Calu3 (cell line): ENCODE data around the gene LATS2. TPM values are rescaled to one million over a fixed set of nuclear protein-coding genes. Genes with fewer than 3 reads are reported as not detected.

ENCODE experiments used
- Bru-seq: library from RNA; stranded (reverse); fragments of 400-500 nt; gene quantifications from one replicate; lab custom pipeline; 2021; lab: Mats Ljungman, UMichigan
- BruChase-seq, 2 experiments: library from RNA; stranded (reverse); fragments of 400-500 nt; gene quantifications; one replicate each; lab custom pipeline; 2021; lab: Mats Ljungman, UMichigan
- BruUV-seq: library from RNA; stranded (reverse); fragments of 400-500 nt; replicated peaks from 2 replicates; lab custom pipeline; 2021; lab: Mats Ljungman, UMichigan
- CTCF ChIA-PET: fragments of 300-600 bp; sonication (Branson Sonifier 250); formaldehyde crosslinking; loops from one replicate; lab custom pipeline; 2022; ENCODE audit warnings: antibody characterized with exemption; lab: Charles Lee
- DNase-seq: peaks from one replicate; pipeline ENCODE4 v3.0.0; 2022
- H3K27ac Mint-ChIP-seq: one replicate; pipeline ENCODE4 v1.8.0; 2022; ENCODE audit warnings: mixed read lengths; ENCODE audit not compliant: unreplicated experiment
- H3K27me3 Mint-ChIP-seq: one replicate; pipeline ENCODE4 v1.8.0; 2022; ENCODE audit warnings: mixed read lengths; ENCODE audit not compliant: unreplicated experiment
- H3K36me3 Mint-ChIP-seq: one replicate; pipeline ENCODE4 v1.8.0; 2022; ENCODE audit warnings: mild to moderate bottlenecking, moderate library complexity, mixed read lengths; ENCODE audit not compliant: insufficient read depth, unreplicated experiment
- H3K4me1 Mint-ChIP-seq: one replicate; pipeline ENCODE4 v1.8.0; 2022; ENCODE audit warnings: mild to moderate bottlenecking, low read depth, mixed read lengths; ENCODE audit not compliant: unreplicated experiment
- H3K4me3 Mint-ChIP-seq: one replicate; pipeline ENCODE4 v1.8.0; 2022; ENCODE audit warnings: mild to moderate bottlenecking, low read depth, moderate library complexity, mixed read lengths; ENCODE audit not compliant: unreplicated experiment
- H3K9me3 Mint-ChIP-seq: one replicate; pipeline ENCODE4 v1.8.0; 2022; ENCODE audit warnings: low read depth, mixed read lengths; ENCODE audit not compliant: unreplicated experiment
- intact Hi-C: fragments of 100-400 bp; cut with micrococcal nuclease; formaldehyde crosslinking; loops from one replicate; pipeline ENCODE4 v1.10.0; 2022; ENCODE audit not compliant: unreplicated experiment
- long read RNA-seq: library from polyadenylated mRNA; stranded (forward); transcript quantifications from one replicate; pipeline ENCODE4 v2.0.0, GENCODE V29; 2022
- total RNA-seq: library from RNA; stranded (reverse); gene quantifications from 2 replicates; pipeline ENCODE4 v1.2.3, GENCODE V29; 2022
- TF ChIP-seq, protein P1 (sequence below): fragments of 200-600 bp; IDR thresholded peaks from one replicate; pipeline ENCODE4 v1.8.0; 2022; ENCODE audit warnings: antibody characterized with exemption; ENCODE audit not compliant: unreplicated experiment

The LATS2 gene
- 19.0 and 19.3 TPM in 2 replicates for total RNA-seq
- Bru-seq, nascent RNA, result percentile 91 among the genes with signal in this experiment
- BruChase-seq, experiment 1, labeled RNA remaining after a 6-hour chase, result percentile 75 among the genes with signal in this experiment
- percentile 81 among the genes with signal in this experiment for BruChase-seq, experiment 2, labeled RNA remaining after a 2-hour chase
- long read RNA-seq, partial matches to known transcripts, result 7 of 25 reads
- long read RNA-seq, other reads (novel, unspliced or antisense), result 18 of 25 reads

DNA sequence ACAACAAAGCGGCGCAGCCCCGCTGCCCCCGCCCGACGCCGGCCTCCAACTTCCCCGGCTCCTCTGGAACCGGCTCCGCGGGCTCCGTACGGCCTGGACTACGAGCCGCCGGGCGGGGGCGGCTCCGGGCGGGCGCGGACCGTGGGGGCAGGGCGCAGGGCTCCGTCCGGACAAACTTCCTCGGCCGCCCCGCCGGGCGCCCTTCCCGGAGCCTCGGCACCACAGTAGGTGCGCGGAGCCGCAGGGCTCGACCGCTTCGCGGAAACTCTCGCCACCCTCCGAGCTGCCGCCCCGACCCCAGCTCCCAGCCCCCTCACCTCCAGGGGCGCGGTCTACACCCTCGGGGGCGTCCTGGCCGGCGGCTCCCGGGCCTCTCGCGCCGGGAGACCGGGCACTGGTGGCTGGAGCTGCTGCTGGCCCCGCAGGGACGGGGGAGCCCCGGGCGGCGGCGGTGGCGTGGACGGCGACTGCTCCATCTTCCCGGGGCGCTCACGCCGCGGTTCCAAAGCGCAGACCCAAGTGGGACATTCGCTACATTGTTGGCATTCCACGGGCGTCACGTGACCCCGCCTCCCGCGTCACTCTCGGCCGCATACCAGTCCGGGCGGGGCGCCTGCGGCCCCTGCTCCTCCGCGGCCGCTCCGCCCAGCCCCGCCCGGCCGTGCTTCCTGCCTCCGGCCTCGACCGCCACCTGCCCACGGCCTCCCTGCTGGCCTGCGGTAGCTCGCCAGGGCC, at the start of gene LATS2:
TSS of gene LATS2 (minus strand) at position 558 of the 735 bp plus-strand sequence. CDS start 15,560 bp downstream, outside the sequence.
- peaks cover 17% of the 10 kb centered on the region for H3K4me1 Mint-ChIP-seq
- DNase-seq, result peak; percentile 95
- H3K27me3 Mint-ChIP-seq, result no peaks in the 10 kb centered on the region
- no TSS peak for BruUV-seq
- CTCF ChIA-PET, result interaction anchor here (1.0 kb wide), 1 partner anchor 118 kb away, joined by 3 read pairs; no protein-coding TSS in a partner anchor
- H3K27ac Mint-ChIP-seq, result peak within 1 kb of the TSS; percentile 92
- H3K4me3 Mint-ChIP-seq, result peak within 1 kb of the TSS; percentile 66
- H3K36me3 Mint-ChIP-seq, result peaks cover 30% of the 10 kb centered on the region
- H3K9me3 Mint-ChIP-seq, result no peaks in the 10 kb centered on the region
- TF ChIP-seq, protein P1, sequence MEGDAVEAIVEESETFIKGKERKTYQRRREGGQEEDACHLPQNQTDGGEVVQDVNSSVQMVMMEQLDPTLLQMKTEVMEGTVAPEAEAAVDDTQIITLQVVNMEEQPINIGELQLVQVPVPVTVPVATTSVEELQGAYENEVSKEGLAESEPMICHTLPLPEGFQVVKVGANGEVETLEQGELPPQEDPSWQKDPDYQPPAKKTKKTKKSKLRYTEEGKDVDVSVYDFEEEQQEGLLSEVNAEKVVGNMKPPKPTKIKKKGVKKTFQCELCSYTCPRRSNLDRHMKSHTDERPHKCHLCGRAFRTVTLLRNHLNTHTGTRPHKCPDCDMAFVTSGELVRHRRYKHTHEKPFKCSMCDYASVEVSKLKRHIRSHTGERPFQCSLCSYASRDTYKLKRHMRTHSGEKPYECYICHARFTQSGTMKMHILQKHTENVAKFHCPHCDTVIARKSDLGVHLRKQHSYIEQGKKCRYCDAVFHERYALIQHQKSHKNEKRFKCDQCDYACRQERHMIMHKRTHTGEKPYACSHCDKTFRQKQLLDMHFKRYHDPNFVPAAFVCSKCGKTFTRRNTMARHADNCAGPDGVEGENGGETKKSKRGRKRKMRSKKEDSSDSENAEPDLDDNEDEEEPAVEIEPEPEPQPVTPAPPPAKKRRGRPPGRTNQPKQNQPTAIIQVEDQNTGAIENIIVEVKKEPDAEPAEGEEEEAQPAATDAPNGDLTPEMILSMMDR, result no peak
- intact Hi-C loops, result no loop called here

DNA sequence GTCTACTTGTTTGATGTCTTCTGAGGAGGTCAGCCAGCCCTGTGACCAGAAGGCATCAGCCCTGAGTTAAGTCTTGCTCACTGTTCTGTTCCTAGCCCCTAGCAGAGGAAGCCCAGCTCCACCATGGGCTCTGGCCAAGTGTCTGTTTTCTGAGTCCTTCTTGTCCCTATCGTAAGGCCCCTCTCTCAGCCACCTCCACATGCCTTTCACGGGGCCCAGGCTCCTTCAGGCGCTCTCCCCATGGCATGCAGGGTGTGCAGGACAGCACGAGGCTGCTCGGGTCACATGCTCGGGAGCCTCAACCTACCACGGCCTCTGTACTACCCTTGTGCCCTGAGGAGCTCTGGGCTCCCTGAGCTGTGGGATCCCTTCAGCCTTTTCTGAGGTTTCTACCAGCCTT, 47.8 kb upstream of the LATS2 start:
- TF ChIP-seq, protein P1, result no peak
- Mint-ChIP-seq H3K4me3 (no peak overlapping the region), H3K4me1 (no peaks in the 10 kb centered on the region), H3K27ac (no peak overlapping the region), H3K36me3 (no peaks in the 10 kb centered on the region), H3K9me3 (no peaks in the 10 kb centered on the region), H3K27me3 (no peaks in the 10 kb centered on the region)
- BruUV-seq, result no TSS peak
- CTCF ChIA-PET, result no interaction called here
- DNase-seq, result no peak
- intact Hi-C loops, result no loop called here

DNA sequence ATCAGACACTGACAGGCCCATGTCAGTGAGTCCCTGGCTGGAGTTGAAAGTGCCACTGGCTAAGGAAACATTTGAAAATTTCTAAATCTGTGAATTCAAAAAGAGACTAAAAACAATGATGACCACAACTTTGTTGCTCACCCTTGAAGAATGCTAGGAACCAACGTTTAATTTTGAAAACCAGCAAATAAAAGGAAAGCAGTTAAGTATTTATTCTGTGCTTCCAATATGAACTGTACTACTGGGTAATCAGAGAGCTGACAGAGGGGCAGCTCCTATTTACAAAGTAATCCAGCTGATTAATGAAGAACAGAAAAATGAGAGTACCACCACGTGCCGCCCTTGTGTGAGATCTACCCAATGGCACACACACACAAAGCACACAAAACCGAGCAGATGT, 44.7 kb upstream of the LATS2 start:
- no peak overlapping the region for H3K4me3 Mint-ChIP-seq
- H3K4me1 Mint-ChIP-seq, result no peaks in the 10 kb centered on the region
- TF ChIP-seq, protein P1, result no peak
- no peaks in the 10 kb centered on the region for H3K9me3 Mint-ChIP-seq
- intact Hi-C loops, result no loop called here
- CTCF ChIA-PET, result no interaction called here
- no peaks in the 10 kb centered on the region for H3K27me3 Mint-ChIP-seq
- no peaks in the 10 kb centered on the region for H3K36me3 Mint-ChIP-seq
- no peak for DNase-seq
- BruUV-seq, result no TSS peak
- H3K27ac Mint-ChIP-seq, result no peak overlapping the region

DNA sequence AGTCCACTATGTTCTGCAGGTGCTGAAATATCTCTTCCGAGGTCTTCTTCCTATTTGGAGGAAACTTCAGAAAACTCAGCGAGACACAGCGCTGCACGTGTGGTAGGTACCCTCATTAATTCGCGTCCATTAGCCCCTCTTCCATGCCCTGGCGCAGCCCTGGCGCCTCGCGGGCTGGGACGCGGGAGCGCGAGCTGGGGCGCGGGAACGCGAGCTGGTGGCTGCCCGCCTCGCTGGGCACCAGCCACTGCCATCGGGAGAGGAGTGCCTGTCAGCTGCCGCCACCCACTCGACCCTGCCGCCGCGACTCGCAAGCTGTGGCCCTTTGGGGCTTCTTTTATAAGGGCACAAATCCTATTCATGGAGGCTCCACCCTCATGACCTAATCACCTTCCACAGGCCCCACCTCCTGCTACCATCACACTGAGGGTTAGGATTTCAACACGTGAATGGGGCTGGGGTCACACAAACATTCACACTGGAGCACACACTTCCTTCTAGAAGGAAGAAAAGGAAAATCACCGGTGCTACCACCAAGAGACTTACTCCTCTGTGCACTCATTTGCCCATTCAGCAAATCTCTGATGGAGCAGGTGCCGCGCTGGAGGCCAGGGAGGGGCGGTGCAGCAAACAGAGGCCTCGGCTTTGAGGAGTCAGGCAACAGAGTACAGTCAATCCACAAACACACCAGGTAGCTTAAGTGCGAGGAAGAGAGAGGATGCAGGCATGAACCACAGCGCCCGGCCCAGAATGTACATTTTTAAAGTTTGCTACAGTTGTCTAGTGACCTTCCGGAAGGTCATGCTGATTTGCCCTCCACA, 43.0 kb upstream of the LATS2 start:
- Mint-ChIP-seq H3K36me3 (no peaks in the 10 kb centered on the region), H3K27ac (no peak overlapping the region), H3K27me3 (no peaks in the 10 kb centered on the region), H3K9me3 (no peaks in the 10 kb centered on the region), H3K4me1 (no peaks in the 10 kb centered on the region), H3K4me3 (no peak overlapping the region)
- CTCF ChIA-PET, result no interaction called here
- TF ChIP-seq, protein P1, result no peak
- BruUV-seq, result no TSS peak
- intact Hi-C loops, result no loop called here
- DNase-seq, result no peak
